PFSK-1 (cell line): ENCODE results near the gene EFCAB6.

Source experiments
- FOXP2 ChIP-seq: optimal IDR thresholded peaks from 2 replicates; pipeline ENCODE3; 2011; ENCODE audit warnings: borderline replicate concordance, control low read depth, inconsistent platforms; ENCODE audit not compliant: insufficient read depth; ENCODE audit errors: extremely low read length, extremely low read depth
- POLR2AphosphoS5 ChIP-seq: IDR thresholded peaks from 2 replicates; pipeline ENCODE4 v1.6.1; 2012; ENCODE audit warnings: low read depth, mild to moderate bottlenecking, control low read depth, low read length, moderate library complexity
- REST ChIP-seq, 2 experiments: IDR thresholded peaks; 2 replicates each; pipeline versions ENCODE4 v1.6.1 to v1.8.0; 2011 to 2012; ENCODE audit warnings: low read depth in 2 of 2, low read length in 2 of 2, control low read depth in 1 of 2, inconsistent platforms in 1 of 2, mild to moderate bottlenecking in 1 of 2, moderate library complexity in 1 of 2; ENCODE audit not compliant: insufficient read depth in 1 of 2
- TAF1 ChIP-seq: IDR thresholded peaks from 2 replicates; pipeline ENCODE4 v1.6.1; 2012; ENCODE audit warnings: low read length, control low read depth, borderline replicate concordance; ENCODE audit not compliant: insufficient read depth

GRCh38 chr22:43666457-43666856 is 145.6 kb downstream of the EFCAB6 start:
- TF ChIP-seq REST (IDR thresholded peaks at IDR 0.05; ENCODE audit: insufficient read depth in 1 of 2, low read depth in 2 of 2, low read length in 2 of 2) (no peak), POLR2AphosphoS5 (no peak), FOXP2 (no peak), TAF1 (no peak)
